ENCODE results near the gene SNX27. TPM values are rescaled to one million over a fixed set of nuclear protein-coding genes. Genes with fewer than 3 reads are reported as not detected.

The SNX27 gene
- total and polyA plus RNA-seq, 12 donors = 6.5 to 37.8 (median 32.2) TPM

GRCh38 chr1:151604291-151604690 is 7.6 kb upstream of the SNX27 start:
- H3K4me1 ChIP-seq = peaks cover 0 to 8% (median 0%) of the 10 kb centered on the region in 9 donors
- H3K27me3 ChIP-seq = peaks cover 0 to 32% (median 7%) of the 10 kb centered on the region in 7 donors
- WGBS, 2 donors = 70 to 73% methylated on average over 2 of the region's 2 CpGs
- DNase-seq = no peak
- no peak overlapping the region for H3K4me3 ChIP-seq
- TF ChIP-seq, protein P1, sequence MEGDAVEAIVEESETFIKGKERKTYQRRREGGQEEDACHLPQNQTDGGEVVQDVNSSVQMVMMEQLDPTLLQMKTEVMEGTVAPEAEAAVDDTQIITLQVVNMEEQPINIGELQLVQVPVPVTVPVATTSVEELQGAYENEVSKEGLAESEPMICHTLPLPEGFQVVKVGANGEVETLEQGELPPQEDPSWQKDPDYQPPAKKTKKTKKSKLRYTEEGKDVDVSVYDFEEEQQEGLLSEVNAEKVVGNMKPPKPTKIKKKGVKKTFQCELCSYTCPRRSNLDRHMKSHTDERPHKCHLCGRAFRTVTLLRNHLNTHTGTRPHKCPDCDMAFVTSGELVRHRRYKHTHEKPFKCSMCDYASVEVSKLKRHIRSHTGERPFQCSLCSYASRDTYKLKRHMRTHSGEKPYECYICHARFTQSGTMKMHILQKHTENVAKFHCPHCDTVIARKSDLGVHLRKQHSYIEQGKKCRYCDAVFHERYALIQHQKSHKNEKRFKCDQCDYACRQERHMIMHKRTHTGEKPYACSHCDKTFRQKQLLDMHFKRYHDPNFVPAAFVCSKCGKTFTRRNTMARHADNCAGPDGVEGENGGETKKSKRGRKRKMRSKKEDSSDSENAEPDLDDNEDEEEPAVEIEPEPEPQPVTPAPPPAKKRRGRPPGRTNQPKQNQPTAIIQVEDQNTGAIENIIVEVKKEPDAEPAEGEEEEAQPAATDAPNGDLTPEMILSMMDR (IDR thresholded peaks at IDR 0.05) = no peak
- intact Hi-C loops (cut with DNase I) = no loop called here
- no peaks in the 10 kb centered on the region for H3K9me3 ChIP-seq
- H3K36me3 ChIP-seq = no peaks in the 10 kb centered on the region
- ATAC-seq = no peak
- H3K27ac ChIP-seq = no peak overlapping the region

GRCh38 chr1:151606384-151606783 is 5.5 kb upstream of the SNX27 start:
- Histone ChIP-seq H3K36me3 (no peaks in the 10 kb centered on the region), H3K27me3 (peaks cover 0 to 32% (median 7%) of the 10 kb centered on the region in 7 donors), H3K9me3 (no peaks in the 10 kb centered on the region), H3K4me3 (no peak overlapping the region), H3K4me1 (peaks cover 0 to 18% (median 4%) of the 10 kb centered on the region in 9 donors), H3K27ac (no peak overlapping the region)
- ATAC-seq (no peak), DNase-seq (no peak)
- TF ChIP-seq, protein P1 (IDR thresholded peaks at IDR 0.05) = no peak
- intact Hi-C loops (cut with DNase I) = no loop called here

GRCh38 chr1:151606857-151607256 is 5.0 kb upstream of the SNX27 start:
- ATAC-seq (no peak), DNase-seq (no peak)
- Histone ChIP-seq H3K4me1 (peaks cover 0 to 21% (median 5%) of the 10 kb centered on the region in 9 donors), H3K4me3 (no peak overlapping the region), H3K27ac (no peak overlapping the region), H3K9me3 (no peaks in the 10 kb centered on the region), H3K36me3 (no peaks in the 10 kb centered on the region), H3K27me3 (peaks cover 0 to 31% (median 7%) of the 10 kb centered on the region in 7 donors)
- intact Hi-C loops (cut with DNase I) = no loop called here
- WGBS, 2 donors = 72 to 74% methylated on average over 3 of the region's 3 CpGs
- TF ChIP-seq, protein P1 (IDR thresholded peaks at IDR 0.05) = no peak

- intact Hi-C loops (cut with DNase I) = loop anchor here in 2 of 10 donors (5.0 to 10.0 kb wide), 2 partner anchors 82 to 115 kb away; partner anchors contain the start of gene RIIAD1 (in 1 of the 2)
- Histone ChIP-seq H3K9me3 (no peaks in the 10 kb centered on the region), H3K27me3 (peaks cover 0 to 7% (median 0%) of the 10 kb centered on the region in 7 donors), H3K36me3 (peaks cover 0 to 10% (median 0%) of the 10 kb centered on the region in 9 donors), H3K4me1 (peaks cover 0 to 44% (median 18%) of the 10 kb centered on the region in 9 donors), H3K4me3 (no peak overlapping the region), H3K27ac (no peak overlapping the region)
- TF ChIP-seq, protein P1 (IDR thresholded peaks at IDR 0.05) = no peak
- no peak for ATAC-seq
- 89% methylated on average over 3 of the region's 3 CpGs for WGBS, 2 donors
- no peak for DNase-seq
These were observed 1.7 kb upstream of the SNX27 start for GRCh38 chr1:151610142-151610541.
